Stimulated activated CD4-positive, alpha-beta T cell treated with anti-CD3 and anti-CD28 coated beads, Interleukin-1b, Interleukin-23, amount 100 ng/mL, for 48 hours (primary cell): ENCODE measurements around the gene NRP1.

Experiments used
- DNase-seq: peaks from one replicate; pipeline ENCODE4 v3.0.0-alpha.2; 2020

Gene NRP1

DNA sequence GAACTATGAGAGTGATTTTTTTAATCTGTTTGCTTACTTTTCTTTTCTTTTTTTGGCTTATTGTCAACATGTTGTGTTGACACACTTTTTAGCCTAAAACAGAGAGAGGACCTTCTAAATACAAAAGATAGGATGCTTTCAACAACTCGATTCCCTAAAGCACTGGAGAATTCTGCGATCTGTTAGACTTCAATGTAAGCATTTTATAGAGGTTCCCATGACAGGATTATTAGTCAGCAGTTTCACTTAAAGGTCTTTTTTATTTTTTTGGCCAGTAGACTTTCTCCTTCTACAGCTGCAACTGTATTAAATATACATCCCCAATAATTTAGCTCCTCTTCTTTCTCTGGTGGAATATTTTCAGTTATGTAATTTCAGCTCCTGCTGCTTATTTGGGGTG, 12.7 kb upstream of the NRP1 start:
- no peak for DNase-seq

DNA sequence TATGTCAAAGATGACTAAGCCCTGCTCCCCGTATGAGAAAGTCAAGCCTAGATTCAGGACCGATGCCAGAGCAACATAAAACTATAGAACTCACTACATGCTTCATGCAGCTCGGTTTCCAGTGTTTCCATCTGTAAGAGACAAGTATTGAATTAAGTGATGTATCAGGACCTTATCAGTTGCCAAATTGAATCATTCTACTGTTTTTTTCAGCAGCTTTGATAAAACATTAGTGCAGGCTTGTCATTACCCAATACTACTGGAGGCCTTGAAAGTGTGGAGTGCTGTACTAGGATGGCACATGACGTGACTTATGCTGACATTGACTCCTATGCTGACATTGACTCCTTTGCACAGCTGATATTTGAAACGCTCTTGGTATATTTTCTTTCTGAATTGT, 10.8 kb upstream of the NRP1 start:
- DNase-seq, result no peak

DNA sequence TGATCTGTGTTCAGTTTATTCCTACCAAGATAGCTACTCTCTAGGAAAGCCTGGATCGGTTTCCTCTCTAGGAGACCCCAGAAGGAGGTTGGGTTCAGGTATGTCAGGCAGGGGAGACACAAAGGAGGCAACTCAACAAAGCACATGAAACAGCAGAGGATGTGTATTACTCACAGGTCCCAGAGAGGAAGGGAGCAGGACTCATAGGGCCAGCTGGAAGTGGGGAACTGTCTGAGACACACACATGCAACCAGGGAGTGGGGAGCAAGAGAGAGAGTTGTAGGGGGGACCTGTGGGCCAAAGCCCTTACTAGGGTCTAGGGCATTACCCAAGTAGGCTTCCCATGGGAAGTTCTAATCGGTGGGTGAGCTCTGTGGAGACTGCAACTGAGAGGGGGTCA, 10.2 kb upstream of the NRP1 start:
- DNase-seq, result no peak

DNA sequence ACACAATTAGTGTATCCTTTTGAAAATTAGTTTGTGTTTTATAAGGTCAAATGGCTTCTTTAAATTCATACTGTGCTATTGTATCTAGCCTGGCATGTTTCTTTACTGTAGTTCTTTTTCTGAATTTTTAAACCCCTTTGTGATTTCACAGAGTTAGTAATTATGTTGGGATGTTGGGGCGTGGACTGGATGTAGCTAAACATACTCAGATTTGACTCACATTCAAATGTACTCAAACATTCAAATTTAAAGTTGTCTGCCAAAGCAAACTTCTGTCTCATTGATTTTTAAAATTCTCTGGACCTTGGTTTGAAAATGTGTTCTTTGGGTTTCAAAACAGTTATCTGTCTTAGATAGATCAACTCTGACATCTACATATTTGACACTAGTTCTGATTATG, 7.2 kb upstream of the NRP1 start:
- no peak for DNase-seq

DNA sequence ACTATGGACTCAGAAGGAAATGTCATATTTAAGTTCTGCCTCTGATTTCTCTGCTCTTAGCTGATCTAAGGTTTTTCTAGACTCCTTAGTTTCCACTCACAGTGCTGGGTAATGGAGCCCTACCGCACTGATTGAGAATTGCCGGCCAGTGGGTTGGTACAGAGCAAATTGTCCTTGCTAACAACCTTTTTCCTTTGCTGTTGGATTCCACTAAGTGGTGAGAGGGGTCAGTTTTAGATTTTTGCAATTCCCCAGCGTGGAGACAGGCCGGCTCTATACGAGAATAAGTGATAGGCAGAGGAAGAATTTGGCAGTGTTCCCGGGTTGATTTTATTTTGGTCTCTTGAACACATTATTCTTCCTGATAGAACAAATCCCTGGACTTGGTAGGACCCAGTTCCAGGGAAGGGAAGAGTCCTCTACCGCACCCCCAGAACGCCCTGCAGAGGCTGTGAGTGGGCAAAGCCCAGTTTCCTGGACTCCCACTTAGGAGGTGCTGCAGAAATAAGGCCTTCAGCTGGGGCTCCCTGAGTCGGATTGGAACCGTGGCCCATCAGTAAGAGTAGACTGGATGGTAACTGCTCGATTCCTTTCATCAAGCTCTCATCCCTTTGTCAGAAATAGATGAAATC, 3.0 kb upstream of the NRP1 start:
- DNase-seq, result no peak

DNA sequence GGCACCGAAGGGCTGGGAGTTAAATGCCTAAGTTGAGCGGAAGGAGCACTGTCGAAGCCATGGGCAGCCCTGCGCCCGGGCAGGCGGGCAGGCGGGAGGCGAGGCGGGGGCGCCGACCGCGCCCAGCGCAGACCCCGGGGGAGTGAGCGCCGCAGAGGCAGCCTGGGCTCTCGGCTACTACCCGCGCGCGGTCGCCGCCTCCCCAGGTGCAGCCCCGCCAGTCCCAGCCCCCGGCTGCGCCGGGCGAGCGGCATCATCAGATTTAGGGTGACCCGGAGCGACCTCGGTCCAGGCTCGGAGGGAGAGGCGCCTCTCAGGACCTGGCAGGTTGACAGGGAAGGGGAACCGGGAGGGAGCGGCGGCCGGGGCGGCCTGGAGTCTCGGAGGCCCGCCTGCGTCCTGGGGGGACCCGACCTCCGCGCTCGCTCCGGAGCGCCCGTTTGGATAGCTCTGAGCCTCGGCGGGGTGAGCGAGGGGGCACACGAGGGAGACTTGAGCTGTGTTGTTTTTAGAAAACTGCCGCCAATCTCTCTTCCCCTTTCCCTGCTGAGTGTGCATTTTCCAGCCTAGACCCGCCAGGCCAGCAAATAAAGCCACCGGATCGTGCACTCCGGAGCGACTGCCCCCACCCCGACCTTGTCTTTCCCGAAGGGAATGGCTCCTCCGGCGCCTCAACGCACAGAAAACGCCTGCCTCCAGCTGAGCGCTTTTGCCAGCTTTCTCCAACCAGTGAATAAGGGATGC, 2.3 kb upstream of the NRP1 start:
- DNase-seq, result no peak

DNA sequence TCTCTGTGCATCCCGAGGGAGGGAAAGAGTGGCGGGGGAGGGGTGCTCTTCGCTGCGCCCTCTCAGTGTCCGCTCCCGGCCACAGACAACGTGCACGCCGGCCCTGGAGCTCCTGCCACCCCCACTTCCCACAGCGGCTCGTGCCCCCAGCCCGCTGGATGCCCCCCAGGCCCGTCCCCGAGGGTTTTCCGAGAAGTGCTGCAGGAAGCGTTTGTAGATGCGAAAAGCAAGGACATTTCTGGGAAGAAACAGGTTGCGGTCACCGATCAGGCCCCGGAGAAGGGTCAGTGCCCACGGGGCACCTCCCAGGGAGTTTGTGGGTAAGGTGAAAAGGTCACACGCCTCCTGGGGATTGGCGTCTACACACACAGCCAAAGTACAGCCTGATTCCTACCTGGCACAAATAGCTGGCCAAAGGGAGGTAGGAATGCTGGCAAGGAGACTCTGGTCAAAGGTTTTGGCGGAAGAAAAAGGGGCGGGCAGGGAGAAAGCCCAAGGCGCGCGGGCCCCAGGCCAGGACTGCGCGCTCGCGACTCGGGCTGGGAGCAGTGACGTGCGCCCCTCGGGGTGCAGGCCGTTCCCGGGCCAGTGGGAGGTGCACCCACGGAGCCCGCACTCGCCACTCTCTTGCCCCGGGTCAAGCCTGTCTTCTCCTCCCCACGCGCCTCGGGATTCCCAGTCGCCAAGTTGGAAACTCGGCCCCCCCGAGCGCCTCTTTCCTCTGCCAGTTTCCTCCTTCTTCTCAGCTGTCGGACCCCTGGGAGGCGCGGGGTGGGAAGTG, 1.5 kb upstream of the NRP1 start:
- DNase-seq, result no peak

DNA sequence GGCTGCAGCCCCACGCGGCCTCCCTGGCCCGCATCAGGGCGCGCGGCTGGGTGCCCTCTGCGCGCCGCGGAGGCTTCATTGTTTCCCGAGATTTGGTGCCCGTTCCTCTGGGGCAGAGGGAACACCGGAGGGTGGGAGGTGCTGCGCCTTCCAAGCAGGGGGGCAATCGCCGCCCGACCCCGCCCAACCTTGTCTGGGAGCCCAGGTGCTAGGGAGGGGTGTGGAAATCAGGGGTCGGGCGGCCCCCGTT, 1.0 kb upstream of the NRP1 start:
- no peak for DNase-seq

DNA sequence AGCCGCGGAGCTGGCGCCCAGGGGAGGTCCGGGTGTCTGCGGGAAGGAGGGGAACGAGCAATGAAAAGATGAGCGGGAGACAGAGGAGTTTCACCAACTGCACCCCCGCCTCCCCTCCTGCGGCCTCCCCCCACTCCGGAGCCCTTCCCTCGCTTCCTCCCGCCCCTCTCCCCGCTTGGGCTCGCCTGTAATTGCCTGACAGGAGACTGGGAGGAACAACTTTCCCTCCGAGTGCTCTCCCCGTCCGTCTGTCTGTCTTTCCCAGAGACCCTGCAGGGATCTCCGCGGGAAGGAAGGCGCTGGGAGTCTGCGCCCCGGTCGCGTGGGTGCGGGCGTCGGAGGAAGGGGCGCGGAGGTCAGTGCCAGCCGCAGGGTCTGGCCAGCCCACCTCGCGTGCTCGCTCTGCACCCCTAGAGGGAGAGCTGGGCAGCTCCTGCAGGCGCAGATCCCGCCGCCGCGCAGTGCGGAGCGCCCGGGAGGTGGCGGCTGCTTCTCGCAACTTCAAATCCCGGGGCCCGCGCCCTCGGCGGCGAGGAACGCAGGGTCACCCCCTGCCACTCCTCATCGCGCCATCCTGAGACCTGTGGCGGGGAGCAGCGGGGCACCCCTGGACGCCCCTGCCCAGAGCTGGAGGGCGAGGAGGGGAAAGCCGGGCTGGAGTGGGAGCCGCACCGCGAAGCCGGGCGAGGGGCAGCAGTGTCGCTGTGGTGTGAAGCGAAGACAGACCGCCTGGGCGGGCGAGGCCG, 511 bp upstream of the NRP1 start:
- peak; percentile 38 for DNase-seq

DNA sequence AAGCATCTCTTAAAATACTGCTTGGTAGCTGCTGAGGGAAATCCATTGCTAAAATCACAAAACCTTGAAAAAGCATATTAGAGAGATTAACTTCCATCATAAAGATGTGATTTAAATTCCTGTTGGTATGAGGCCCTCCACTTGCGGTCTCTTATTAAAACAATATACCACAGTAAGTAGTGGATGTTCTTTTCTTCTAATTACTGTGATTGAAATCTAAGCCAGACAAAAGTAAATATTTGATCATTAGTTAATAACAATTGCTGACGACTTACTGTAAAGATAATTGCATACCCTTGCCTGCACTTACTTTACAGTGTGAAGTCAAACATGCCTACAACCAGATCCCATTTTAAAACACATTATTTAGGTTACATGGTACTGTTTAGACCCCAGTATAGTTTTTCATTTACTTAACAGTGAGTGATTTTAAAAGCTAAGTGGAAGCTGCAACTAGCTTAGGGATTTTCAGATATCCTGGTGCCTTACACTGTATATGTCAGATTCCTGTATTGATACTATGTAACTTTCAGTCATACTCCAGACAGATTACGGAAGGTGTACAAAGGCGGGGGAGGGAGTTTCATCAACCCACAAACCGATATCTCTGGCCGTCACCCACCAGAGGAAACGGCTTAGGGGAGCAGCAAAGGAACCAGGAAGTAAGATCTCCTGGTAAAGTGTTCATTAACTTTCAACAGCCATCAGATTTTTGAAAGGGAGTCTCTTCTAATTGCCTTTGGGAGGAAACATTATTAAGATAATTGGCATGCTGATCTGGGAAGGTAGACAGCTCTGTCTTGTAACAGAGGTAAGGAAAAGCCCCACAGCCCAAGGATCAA, 986 bp downstream of the NRP1 start:
- DNase-seq, result no peak

DNA sequence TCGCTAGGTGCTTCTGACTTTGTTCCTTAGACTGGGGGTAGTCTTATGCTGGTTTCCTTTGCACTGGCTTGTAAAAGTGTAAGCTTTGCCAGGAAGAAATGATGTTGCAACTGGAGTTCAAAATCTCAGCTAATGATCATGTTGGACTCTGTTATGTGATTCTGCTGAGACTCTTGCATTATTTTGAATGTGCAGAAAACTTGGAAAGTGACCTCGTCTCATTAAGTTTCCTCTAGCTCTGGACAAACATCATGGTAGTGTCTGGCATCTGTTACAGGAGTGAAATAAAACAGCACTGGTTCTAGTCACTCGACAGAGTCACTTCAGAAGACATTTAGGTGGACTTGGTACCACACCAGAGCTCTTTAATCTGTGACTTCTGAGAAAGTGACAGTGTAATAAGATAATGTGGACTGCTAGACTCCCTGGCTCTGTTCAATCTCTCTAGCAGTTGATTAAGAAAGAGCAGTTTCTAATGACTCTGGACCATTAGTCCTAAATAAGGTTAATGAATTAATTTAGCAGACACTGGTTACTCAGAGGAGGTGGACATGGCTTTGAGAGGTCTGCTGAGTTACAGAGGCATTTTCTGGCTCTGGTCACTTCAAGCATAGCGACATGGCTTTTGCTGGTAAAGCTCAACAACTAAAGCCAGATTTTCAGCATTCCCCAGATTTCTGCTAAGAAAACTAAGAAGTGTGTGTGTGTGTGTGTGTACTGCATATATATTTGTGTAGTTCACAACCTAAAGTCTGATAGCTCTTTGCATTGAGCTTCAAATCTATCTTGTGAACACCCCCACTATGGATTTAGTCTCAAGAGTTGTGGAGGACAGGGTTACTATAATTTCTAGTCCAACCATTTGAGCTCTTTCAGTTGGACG, 2.0 kb downstream of the NRP1 start:
- DNase-seq, result no peak

DNA sequence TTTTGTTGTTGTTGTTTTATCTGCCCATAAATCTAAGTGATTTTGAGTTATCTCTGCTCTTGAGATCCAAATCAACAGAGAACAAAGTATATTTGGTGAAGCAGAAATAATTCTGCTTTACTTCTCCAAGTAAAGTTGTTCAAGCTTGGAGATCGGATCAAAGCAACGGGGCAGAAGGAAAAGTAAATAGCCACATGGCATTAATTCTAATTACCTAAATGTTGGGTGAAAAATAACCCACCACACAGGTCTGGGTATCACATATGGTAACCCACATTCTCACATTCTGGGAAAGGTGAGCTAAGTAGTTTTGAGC, 3.1 kb downstream of the NRP1 start:
- no peak for DNase-seq

DNA sequence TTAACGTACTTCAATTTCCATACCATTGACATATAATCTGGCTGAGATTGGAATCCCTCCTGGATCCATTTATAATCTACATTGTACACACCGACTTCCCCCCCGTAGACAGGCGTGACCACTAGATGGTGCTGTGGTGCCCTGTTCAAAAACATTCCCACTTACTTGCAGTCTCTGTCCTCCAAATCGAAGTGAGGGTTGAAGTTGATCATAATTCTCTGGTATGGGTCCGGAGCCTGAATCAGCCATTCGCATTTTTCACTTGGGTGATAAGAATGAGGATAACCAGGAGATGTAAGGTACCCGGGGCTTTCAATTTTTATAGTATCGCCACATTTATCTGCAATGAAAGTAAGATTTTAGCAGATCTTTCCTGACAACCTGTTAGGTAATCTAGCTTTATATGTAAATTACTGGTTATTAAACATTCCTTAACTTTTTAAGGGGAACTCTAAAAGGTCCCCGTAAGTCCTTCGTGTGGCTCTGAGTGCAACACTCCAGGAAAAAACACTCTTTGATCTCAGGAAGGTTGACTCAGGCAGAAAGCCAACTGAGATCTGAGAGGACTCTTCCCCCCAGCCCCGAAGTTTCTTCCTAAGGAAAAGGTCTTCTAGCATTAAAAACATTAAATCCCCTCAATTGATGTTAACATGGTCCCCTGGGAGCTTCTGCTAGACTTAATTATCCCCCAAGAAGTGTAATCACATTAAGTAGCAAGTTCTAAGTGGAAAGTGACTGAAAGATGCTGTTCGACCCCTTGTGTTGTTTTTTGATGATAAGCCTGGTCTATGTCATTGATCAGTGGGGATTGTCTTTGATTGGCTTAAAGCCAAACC, 3.7 kb downstream of the NRP1 start:
- DNase-seq, result peak; percentile 77

DNA sequence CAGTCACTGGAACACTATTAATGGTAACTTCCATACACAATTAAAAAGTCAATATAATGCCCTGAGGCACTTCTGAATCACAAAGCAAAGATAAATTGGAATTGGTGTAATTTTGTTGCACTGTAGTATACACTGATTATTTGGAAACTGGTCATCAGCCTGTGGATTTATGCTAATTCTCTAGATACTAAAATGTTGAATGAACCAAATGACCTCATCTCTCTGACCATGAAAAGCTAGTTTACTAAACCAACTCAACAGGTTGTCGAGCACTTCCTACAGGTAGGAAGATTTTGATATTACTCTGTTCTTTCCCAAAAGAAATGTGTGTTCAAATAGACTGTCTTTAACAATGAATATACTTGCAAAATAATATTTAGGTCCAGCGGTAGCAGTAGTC, 5.3 kb downstream of the NRP1 start:
- DNase-seq, result no peak

DNA sequence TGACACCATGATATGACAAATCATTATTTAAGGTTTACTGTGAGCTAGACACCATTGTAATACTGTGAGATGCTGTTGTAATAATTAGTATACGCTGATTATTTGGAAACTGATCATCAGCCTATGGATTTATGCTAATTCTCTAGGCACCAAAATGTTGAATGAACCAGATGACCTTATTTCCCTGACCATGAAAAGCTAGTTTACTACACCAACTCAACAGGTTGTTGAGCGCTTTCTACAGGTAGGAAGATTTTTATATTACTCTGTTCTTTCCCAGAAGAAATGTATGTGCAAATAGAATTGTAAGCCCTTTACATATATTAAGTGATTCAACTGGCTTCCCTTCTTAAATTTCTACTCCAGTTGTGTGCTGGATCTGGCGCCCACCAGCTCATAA, 6.2 kb downstream of the NRP1 start:
- no peak for DNase-seq

DNA sequence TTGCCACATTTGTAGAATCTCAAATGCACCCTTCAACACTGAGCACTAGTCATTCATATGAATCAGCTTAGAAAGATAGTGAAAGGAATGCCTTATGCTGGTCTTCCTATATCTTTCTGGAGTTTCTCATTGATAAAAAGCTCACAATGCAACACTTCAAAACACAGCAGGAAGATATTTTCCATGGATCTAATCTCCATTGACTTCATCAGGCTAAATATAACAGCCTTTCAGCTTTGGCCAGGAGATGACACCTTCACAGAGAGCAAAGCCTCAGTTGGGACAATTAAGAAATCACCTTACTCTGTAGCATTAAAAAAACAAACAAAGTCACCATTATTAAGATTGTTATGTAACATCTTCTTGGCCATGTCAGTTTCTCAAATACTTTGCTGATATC, 6.7 kb downstream of the NRP1 start:
- no peak for DNase-seq

DNA sequence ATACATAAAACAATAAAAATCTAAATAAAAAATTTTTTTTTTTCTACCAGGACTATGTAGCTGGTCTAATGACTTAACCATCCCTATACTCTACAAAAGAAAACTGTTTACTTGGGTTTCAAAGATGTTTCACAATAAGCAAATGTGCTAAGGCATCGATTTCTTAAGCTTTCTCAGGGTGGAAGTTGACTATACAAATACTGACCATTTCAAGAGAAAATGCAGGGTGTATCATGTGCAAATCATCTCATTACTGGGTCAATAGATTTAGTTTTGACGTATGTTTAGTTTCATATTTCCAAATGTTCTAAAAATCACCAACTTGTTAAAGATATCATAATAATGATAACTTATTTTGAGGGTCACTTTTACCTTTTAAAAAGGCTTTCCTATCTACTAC, 7.5 kb downstream of the NRP1 start:
- no peak for DNase-seq

DNA sequence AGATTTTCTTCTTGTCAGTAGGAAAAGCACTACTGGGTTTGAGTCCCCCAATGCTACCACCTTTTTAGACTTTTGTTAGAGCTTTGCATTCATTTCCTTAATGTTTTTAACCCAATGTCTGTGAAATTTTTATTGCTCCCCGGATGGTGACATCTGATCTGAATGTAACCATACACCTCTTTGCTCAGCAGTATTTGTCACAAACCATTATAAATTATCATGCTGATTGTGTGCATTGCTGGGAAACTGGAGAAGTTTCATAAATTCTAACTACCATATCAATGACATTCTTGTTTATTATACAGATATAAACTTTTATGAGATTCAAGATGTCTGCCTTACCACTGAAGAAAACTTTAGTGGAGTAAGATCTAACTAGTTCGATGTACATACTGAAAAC, 8.5 kb downstream of the NRP1 start:
- no peak for DNase-seq

DNA sequence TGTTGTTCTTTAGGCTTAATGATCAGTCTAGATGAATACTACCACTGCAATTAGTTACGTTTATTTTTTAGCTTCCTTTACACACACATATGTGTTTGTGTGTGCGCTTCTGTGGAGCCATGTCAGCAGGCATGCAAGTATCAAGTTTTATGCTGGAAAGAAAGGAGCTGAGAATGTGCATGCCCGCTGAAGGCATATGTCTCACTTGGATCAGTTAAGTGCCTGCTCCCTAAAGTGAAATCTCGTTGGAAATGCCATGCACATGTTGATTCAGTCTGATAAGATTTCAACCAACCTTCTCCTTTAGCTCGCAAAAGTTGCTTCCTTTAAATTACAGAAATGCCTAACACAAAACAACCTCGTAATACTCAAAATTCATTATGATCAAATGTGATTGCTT, 10.7 kb downstream of the NRP1 start:
- DNase-seq, result no peak

DNA sequence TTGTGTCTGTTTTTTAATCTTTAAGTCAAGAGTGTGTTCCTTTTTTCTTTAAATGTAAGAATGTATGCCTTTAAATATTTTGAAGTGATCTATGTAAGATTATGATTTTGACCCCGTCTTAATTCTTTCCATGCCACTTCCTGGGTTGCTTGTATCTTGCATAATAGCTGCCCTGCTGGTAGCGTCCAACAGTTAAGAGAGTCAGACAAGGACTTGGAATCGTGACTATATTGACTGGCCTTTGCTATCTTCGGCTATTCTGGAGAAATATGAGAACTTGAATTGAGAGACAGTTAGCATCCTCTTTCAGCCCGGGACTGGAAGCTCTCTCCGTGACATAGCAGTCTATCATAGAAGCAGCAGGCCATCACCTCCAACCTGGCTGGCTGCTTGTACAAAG, 13.0 kb downstream of the NRP1 start:
- DNase-seq, result no peak

DNA sequence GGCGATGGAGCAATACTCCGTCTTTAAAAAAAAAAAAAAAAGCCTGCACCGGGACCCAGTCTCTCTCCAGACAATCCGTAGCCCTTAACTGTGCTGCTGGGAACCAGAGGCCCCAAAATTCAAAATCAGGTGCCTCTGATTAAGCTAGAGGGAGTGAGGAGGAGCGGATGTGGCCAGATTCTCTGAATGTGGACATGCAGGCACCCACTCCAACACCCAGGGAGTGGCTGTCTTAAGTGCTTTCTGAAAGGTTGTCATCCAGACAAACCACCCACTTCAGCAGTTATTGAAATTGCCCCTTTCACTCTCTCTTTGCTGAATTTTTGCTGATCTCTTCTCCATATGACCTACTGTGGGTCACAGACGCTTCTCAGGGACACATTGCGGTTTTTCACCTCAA, 14.2 kb downstream of the NRP1 start:
- DNase-seq, result no peak
